HCT116 (cell line): ENCODE data around the gene SCGB1A1.
"Not testable (repeated sequence)": the region's sequence is repeated elsewhere in the genome, so short reads cannot be mapped to it uniquely, and the experiment has no call there.

Experiments
- CEBPB ChIP-seq: IDR thresholded peaks from 2 replicates; pipeline ENCODE4 v1.6.1; 2012; ENCODE audit warnings: low read depth
- EZH2phosphoT487 ChIP-seq: fragments of 200-600 bp; IDR thresholded peaks from 2 replicates; pipeline ENCODE4 v1.6.1; 2018; ENCODE audit warnings: antibody characterized with exemption, borderline replicate concordance
- JUND ChIP-seq: IDR thresholded peaks from 2 replicates; pipeline ENCODE4 v1.6.1; 2012
- POLR2A ChIP-seq: IDR thresholded peaks from 2 replicates; pipeline ENCODE4 v1.7.0; 2011; ENCODE audit warnings: borderline replicate concordance; ENCODE audit not compliant: insufficient read depth, insufficient read length; ENCODE audit errors: extremely low read depth
- POLR2AphosphoS5 ChIP-seq: IDR thresholded peaks from 2 replicates; pipeline ENCODE4 v1.6.1; 2011; ENCODE audit warnings: mild to moderate bottlenecking, low read depth, low read length, moderate library complexity
- RAD21 ChIP-seq: IDR thresholded peaks from 2 replicates; pipeline ENCODE4 v1.6.1; 2012; ENCODE audit warnings: low read depth, mild to moderate bottlenecking
- TCF7L2 ChIP-seq: IDR thresholded peaks from 2 replicates; pipeline ENCODE4 v1.7.0; 2011; ENCODE audit warnings: borderline replicate concordance, inconsistent platforms; ENCODE audit not compliant: insufficient read depth, insufficient read length; ENCODE audit errors: extremely low read depth
- ZFX ChIP-seq: fragments of 450-650 bp; IDR thresholded peaks from 2 replicates; pipeline ENCODE4 v1.6.1; 2017
- TF ChIP-seq, protein P1 (sequence below), 3 experiments: fragments of 200-600 bp in 1 of 3; sonication (generic) in 1 of 3; IDR thresholded peaks in 2 of 3; conservative IDR thresholded peaks in 1 of 3; 2 replicates each; pipeline ENCODE4 v1.5.1; 2012 to 2017; ENCODE audit warnings: low read depth in 2 of 3, low read length in 2 of 3, antibody characterized with exemption in 1 of 3, borderline replicate concordance in 1 of 3, control low read depth in 1 of 3, mild to moderate bottlenecking in 1 of 3, mixed read lengths in 1 of 3, mixed run types in 1 of 3, moderate library complexity in 1 of 3; ENCODE audit not compliant: insufficient read depth in 1 of 3
- TF ChIP-seq, protein P2 (sequence below): IDR thresholded peaks from 2 replicates; pipeline ENCODE4 v1.6.1; 2012
- TF ChIP-seq, protein P3 (sequence below): IDR thresholded peaks from 2 replicates; pipeline ENCODE4 v1.6.1; 2012

DNA sequence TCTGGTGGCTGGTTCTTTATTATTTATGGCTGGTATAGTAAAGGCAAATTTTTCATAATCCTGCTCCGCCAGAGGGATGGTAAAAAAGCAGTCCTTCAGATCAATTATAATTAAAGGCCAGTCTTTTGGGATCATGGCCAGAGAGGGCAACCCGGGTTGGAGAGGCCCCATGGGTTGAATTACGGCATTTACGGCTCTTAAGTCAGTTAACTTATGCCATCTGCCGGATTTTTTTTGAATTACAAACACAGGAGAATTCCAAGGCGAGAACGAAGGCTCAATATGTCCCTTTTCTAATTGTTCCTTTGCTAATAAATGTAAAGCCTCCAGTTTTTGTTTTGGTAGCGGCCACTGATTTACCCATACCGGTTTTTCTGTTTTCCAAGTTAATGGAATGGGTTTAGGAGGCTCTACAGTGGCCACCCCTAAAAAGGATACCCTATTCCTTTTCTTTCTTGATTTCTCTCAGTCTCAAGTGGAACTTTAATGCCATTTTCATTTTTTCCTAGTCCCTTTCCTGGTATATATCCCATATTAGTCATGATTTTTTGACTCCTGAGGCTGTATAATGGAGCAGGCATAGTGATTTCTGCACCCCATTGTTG lies 40.3 kb upstream of the SCGB1A1 start:
- TF ChIP-seq JUND, EZH2phosphoT487, CEBPB, POLR2A, ZFX, TCF7L2, POLR2AphosphoS5: not testable (repeated sequence)
- TF ChIP-seq, protein P1, sequence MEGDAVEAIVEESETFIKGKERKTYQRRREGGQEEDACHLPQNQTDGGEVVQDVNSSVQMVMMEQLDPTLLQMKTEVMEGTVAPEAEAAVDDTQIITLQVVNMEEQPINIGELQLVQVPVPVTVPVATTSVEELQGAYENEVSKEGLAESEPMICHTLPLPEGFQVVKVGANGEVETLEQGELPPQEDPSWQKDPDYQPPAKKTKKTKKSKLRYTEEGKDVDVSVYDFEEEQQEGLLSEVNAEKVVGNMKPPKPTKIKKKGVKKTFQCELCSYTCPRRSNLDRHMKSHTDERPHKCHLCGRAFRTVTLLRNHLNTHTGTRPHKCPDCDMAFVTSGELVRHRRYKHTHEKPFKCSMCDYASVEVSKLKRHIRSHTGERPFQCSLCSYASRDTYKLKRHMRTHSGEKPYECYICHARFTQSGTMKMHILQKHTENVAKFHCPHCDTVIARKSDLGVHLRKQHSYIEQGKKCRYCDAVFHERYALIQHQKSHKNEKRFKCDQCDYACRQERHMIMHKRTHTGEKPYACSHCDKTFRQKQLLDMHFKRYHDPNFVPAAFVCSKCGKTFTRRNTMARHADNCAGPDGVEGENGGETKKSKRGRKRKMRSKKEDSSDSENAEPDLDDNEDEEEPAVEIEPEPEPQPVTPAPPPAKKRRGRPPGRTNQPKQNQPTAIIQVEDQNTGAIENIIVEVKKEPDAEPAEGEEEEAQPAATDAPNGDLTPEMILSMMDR (IDR thresholded peaks at IDR 0.05 in 2 of 3, conservative IDR thresholded peaks at IDR 0.05 in 1 of 3; ENCODE audit: borderline replicate concordance in 1 of 3, insufficient read depth in 1 of 3, low read depth in 2 of 3, low read length in 2 of 3): peak; percentile 6 to 60 (median 34); a peak in 4 of 6 replicates
- TF ChIP-seq, protein P2, sequence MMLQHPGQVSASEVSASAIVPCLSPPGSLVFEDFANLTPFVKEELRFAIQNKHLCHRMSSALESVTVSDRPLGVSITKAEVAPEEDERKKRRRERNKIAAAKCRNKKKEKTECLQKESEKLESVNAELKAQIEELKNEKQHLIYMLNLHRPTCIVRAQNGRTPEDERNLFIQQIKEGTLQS: not testable (repeated sequence)
- TF ChIP-seq, protein P3, sequence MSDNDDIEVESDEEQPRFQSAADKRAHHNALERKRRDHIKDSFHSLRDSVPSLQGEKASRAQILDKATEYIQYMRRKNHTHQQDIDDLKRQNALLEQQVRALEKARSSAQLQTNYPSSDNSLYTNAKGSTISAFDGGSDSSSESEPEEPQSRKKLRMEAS: not testable (repeated sequence)
- TF ChIP-seq RAD21: peak; percentile 66
